ENCODE measurements around the gene SERTAD2. TPM values are rescaled to one million over a fixed set of nuclear protein-coding genes. Genes with fewer than 3 reads are reported as not detected.

The SERTAD2 gene
- total and polyA plus RNA-seq, 2 of the 4 experiments (the other 2 are of a cell fraction), result 5.0 to 11.0 TPM

DNA sequence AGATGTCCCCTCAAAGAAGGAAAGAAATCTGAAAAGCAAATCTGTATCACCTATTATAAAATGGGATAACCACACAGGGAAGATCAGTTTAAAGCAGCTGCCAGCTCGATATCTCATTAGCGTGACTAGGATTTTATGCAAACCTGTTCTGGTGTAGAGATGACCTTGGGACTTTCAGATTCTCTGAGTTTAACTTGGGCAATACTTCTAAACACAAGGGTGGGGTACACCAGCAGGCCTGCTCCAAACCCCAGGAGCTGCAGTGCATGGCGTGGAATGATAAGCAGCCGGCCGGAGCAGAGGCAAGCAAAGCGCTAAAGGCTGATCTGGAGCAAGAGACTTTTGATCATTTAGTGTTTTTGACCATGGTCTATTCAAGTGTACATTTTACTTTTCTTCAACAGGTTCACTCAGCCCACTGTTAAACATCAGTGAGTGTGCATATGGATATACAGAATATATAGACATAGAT, 4.7 kb downstream of the SERTAD2 start:
- Histone ChIP-seq H4K20me1 (ENCODE audit: insufficient read depth, low read length) (peaks cover 53% of the 10 kb centered on the region), H3K9me1 (ENCODE audit: insufficient read depth, low read length) (0 out of 2 replicates have a peak, but pooled peaks cover 2% of the 10 kb centered on the region), H3K4ac (ENCODE audit: low read depth, low read length) (no peak overlapping the region), H3K4me2 (ENCODE audit: low read depth, low read length) (no peak overlapping the region), H2BK120ac (ENCODE audit: low read depth, low read length) (no peak overlapping the region), H3K23ac (ENCODE audit: low read depth, low read length) (no peak overlapping the region), H2AK9ac (replicated peaks; ENCODE audit: low read depth, low read length, poor library complexity) (no peak overlapping the region), H3K18ac (ENCODE audit: low read depth, low read length) (no peak overlapping the region), H3K14ac (replicated peaks; ENCODE audit: low read depth, low read length) (no peak overlapping the region), H2BK15ac (ENCODE audit: low read depth, low read length) (no peak overlapping the region), H2AK5ac (ENCODE audit: low read depth, low read length) (no peak overlapping the region), H3K4me3 (ENCODE audit: insufficient read depth, low read depth, low read length) (no peak overlapping the region), H4K5ac (ENCODE audit: low read depth, low read length) (no peak overlapping the region), H2BK20ac (ENCODE audit: low read depth, low read length) (no peak overlapping the region), H4K8ac (ENCODE audit: low read depth in 2 of 2, low read length in 2 of 2) (no peak overlapping the region), H3K4me1 (ENCODE audit: control insufficient read depth, insufficient read depth, low read length) (peaks cover 4% of the 10 kb centered on the region), H3K9ac (ENCODE audit: low read depth, low read length) (no peak overlapping the region), H2AFZ (replicated peaks; ENCODE audit: low read length, poor library complexity) (no peak overlapping the region), H3K79me1 (ENCODE audit: low read depth in 1 of 2, low read length in 2 of 2) (peaks cover 19 to 53% of the 10 kb centered on the region in 2 experiments; a peak in 3 of 4 replicates), H3K27me3 (ENCODE audit: control insufficient read depth, insufficient read depth, low read length) (no peaks in the 10 kb centered on the region), H2BK5ac (ENCODE audit: low read depth, low read length, poor library complexity, severe bottlenecking) (no peak overlapping the region), H3K27ac (ENCODE audit: insufficient read depth, low read length) (no peak overlapping the region), H3K9me3 (ENCODE audit: control insufficient read depth, insufficient read depth, low read length) (no peaks in the 10 kb centered on the region), H3K56ac (ENCODE audit: extremely low read depth, insufficient read depth, low read length) (no peak overlapping the region), H3K36me3 (ENCODE audit: control insufficient read depth, insufficient read depth, low read length) (no peaks in the 10 kb centered on the region), H4K91ac (ENCODE audit: insufficient read depth, low read depth, low read length) (no peak overlapping the region)
- no TSS peak for BruUV-seq (replicated peaks)
- dilution Hi-C loops (cut with HindIII; ENCODE audit: low sequenced_read_pairs, unreplicated experiment), result no loop called here
- ATAC-seq (ENCODE audit: low read depth) (no peak), DNase-seq (no peak)
- ChIA-PET CTCF (interaction anchor here (0.6 to 1.3 kb wide), 2 partner anchors 13 to 57 kb away, joined by 3 to 5 read pairs; no protein-coding TSS in a partner anchor), POLR2A (ENCODE audit: unreplicated experiment) (no interaction called here)
- in situ Hi-C loops (cut with MboI; ENCODE audit: low sequenced_read_pairs), result no loop called here
- no CpG with 5 or more reads among the region's 6 CpGs for WGBS, 2 experiments (ENCODE audit: extremely low coverage in 2 of 2, insufficient read length in 1 of 2)
- TF ChIP-seq RFX5 (IDR thresholded peaks at IDR 0.05; ENCODE audit: low read depth, low read length) (no peak), SMC3 (IDR thresholded peaks at IDR 0.05; ENCODE audit: low read depth, low read length) (no peak), POLR2A (IDR thresholded peaks at IDR 0.05; ENCODE audit: low read depth, low read length) (no peak), BHLHE40 (IDR thresholded peaks at IDR 0.05; ENCODE audit: low read depth, low read length) (no peak), NFE2L2 (IDR thresholded peaks at IDR 0.05; ENCODE audit: low read depth, low read length) (no peak), CEBPB (IDR thresholded peaks at IDR 0.05; ENCODE audit: low read depth, low read length) (no peak), MXI1 (IDR thresholded peaks at IDR 0.05; ENCODE audit: borderline replicate concordance, low read depth, low read length) (no peak), CHD1 (IDR thresholded peaks at IDR 0.05; ENCODE audit: low read depth, low read length) (no peak), MAFK (IDR thresholded peaks at IDR 0.05; ENCODE audit: low read depth, low read length) (no peak), RAD21 (IDR thresholded peaks at IDR 0.05; ENCODE audit: low read length) (no peak), RCOR1 (IDR thresholded peaks at IDR 0.05; ENCODE audit: insufficient replicate concordance, low read length) (no peak), MAZ (IDR thresholded peaks at IDR 0.05; ENCODE audit: borderline replicate concordance, low read depth, low read length) (no peak), FOS (IDR thresholded peaks at IDR 0.05; ENCODE audit: low read depth, low read length) (no peak)
- TF ChIP-seq, protein P1, sequence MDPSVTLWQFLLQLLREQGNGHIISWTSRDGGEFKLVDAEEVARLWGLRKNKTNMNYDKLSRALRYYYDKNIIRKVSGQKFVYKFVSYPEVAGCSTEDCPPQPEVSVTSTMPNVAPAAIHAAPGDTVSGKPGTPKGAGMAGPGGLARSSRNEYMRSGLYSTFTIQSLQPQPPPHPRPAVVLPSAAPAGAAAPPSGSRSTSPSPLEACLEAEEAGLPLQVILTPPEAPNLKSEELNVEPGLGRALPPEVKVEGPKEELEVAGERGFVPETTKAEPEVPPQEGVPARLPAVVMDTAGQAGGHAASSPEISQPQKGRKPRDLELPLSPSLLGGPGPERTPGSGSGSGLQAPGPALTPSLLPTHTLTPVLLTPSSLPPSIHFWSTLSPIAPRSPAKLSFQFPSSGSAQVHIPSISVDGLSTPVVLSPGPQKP (IDR thresholded peaks at IDR 0.05; ENCODE audit: borderline replicate concordance, low read depth, low read length), result no peak
- TF ChIP-seq, protein P2, sequence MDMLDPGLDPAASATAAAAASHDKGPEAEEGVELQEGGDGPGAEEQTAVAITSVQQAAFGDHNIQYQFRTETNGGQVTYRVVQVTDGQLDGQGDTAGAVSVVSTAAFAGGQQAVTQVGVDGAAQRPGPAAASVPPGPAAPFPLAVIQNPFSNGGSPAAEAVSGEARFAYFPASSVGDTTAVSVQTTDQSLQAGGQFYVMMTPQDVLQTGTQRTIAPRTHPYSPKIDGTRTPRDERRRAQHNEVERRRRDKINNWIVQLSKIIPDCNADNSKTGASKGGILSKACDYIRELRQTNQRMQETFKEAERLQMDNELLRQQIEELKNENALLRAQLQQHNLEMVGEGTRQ (IDR thresholded peaks at IDR 0.05; ENCODE audit: low read depth, low read length), result no peak
- TF ChIP-seq, protein P3, sequence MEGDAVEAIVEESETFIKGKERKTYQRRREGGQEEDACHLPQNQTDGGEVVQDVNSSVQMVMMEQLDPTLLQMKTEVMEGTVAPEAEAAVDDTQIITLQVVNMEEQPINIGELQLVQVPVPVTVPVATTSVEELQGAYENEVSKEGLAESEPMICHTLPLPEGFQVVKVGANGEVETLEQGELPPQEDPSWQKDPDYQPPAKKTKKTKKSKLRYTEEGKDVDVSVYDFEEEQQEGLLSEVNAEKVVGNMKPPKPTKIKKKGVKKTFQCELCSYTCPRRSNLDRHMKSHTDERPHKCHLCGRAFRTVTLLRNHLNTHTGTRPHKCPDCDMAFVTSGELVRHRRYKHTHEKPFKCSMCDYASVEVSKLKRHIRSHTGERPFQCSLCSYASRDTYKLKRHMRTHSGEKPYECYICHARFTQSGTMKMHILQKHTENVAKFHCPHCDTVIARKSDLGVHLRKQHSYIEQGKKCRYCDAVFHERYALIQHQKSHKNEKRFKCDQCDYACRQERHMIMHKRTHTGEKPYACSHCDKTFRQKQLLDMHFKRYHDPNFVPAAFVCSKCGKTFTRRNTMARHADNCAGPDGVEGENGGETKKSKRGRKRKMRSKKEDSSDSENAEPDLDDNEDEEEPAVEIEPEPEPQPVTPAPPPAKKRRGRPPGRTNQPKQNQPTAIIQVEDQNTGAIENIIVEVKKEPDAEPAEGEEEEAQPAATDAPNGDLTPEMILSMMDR (conservative IDR thresholded peaks at IDR 0.05; ENCODE audit: low read depth, low read length), result no peak
- intact Hi-C loops (cut with micrococcal nuclease), result loop anchor here (5.0 to 10.0 kb wide), 2 partner anchors 118 to 396 kb away; no protein-coding TSS in a partner anchor
